Spleen (tissue), 7 donors: Measurements from ENCODE around the gene CDKN3.

Source experiments
- POLR2A ChIP-seq, 3 donors: fragments of 450-650 bp; IDR thresholded peaks; one replicate each; pipeline ENCODE4 v1.5.1; 2017; ENCODE audit warnings: antibody characterized with exemption in 3 of 3, mild to moderate bottlenecking in 1 of 3
- TF ChIP-seq, protein P1 (sequence below), 11 experiments: fragments of 200-600 bp in 7 of 11; fragments of 450-650 bp in 4 of 11; sonication (generic) in 4 of 11; IDR thresholded peaks in 8 of 11; conservative IDR thresholded peaks in 3 of 11; 1 replicate in 7 of 11; 2 replicates in 4 of 11; pipeline versions ENCODE4 v1.4.0 to v1.8.0; 2016 to 2021; ENCODE audit warnings: antibody characterized with exemption in 11 of 11, inconsistent platforms in 4 of 11, mild to moderate bottlenecking in 1 of 11
- donor health status: DM: no; HTN: no; CAD: no; lungs with moderate emphysema.
- donor health status: DM: no; HTN: no; CAD: no.
- donor health status: DM: no; HTN: no; CAD: no.

DNA sequence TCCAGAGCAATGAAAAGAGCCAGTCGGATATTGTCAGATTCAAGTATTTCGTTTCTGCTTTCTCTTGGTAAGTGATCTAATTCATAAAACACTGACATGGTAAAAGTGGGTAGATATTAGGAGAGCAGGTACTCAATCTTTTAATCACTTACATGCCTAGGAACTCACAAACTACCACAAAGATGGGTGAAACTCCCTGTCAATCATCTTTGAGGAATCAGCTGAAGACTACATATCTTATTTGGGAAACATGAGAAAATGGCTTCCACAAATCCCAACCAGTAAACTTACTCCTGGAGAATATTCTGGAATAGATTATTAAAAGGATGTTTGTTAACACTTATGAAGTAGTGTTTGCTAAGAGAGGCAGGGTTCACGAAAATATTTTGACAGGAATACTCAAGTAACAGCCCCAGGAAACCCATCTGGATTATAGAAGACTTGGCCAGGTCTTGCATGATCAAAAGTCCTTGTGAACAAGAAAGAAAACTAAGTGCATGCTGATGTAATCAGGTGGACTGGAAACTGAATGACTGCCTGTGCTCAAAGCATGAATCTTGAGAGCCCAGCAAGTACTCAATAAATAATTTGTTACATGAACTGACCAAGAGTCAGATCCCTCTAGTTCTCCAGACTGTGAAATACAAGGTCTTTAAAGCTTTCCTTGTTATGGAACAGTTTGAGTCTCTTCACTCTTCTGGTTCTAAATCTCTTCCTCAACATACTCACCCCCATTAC is 28.9 kb downstream of the CDKN3 start:
- TF ChIP-seq, protein P1, sequence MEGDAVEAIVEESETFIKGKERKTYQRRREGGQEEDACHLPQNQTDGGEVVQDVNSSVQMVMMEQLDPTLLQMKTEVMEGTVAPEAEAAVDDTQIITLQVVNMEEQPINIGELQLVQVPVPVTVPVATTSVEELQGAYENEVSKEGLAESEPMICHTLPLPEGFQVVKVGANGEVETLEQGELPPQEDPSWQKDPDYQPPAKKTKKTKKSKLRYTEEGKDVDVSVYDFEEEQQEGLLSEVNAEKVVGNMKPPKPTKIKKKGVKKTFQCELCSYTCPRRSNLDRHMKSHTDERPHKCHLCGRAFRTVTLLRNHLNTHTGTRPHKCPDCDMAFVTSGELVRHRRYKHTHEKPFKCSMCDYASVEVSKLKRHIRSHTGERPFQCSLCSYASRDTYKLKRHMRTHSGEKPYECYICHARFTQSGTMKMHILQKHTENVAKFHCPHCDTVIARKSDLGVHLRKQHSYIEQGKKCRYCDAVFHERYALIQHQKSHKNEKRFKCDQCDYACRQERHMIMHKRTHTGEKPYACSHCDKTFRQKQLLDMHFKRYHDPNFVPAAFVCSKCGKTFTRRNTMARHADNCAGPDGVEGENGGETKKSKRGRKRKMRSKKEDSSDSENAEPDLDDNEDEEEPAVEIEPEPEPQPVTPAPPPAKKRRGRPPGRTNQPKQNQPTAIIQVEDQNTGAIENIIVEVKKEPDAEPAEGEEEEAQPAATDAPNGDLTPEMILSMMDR (IDR thresholded peaks at IDR 0.05 in 8 of 11, conservative IDR thresholded peaks at IDR 0.05 in 3 of 11), result no peak
- TF ChIP-seq POLR2A (IDR thresholded peaks at IDR 0.05), result no peak
